Measurements from ENCODE around the gene HSD17B13. TPM values are rescaled to one million over a fixed set of nuclear protein-coding genes. Genes with fewer than 3 reads are reported as not detected.

Gene HSD17B13
- total and polyA plus RNA-seq, 2 of the 13 experiments (the other 11 are each of a cell fraction or from before 2014, with no cell fraction given) = 0.04 to 0.15 TPM

DNA sequence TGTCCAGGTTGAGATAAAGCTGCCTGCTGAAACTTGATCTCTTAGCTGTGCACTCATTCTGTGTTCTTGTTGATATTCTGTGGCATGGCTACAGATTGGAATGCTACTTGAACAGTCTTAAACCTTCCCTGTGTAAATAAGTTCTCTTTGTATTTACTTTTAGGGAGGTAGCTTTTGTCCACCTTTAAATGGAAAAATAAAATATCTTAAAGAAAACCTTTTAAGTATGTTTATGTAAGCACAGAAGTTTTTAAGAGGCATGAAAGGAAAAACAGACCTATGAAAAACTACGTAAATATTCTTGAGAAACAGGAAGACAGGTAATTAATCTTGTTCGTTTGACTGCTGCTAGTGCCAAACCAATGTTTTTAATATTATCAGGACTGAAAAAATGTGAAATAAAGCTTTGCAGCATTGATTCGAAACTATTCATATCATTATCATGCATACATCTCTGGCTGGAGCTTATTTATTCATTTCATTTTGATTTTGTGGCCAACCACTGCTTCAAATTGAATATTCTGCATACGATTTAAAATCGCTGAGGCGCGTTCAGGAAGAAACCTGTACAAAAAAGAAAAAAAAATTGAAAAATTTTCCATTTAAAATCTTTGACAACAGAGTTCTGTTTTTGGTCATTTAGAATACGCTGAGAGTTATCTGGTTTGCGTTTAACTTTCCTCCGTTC, 17.8 kb downstream of the HSD17B13 start (continued):
- TF ChIP-seq TBL1XR1 (IDR thresholded peaks at IDR 0.05; ENCODE audit: borderline replicate concordance, low read length, partially characterized antibody) = no peak
- TF ChIP-seq ZNF251 (CRISPR knock-in tag; IDR thresholded peaks at IDR 0.05) = no peak
- TF ChIP-seq, protein P1, sequence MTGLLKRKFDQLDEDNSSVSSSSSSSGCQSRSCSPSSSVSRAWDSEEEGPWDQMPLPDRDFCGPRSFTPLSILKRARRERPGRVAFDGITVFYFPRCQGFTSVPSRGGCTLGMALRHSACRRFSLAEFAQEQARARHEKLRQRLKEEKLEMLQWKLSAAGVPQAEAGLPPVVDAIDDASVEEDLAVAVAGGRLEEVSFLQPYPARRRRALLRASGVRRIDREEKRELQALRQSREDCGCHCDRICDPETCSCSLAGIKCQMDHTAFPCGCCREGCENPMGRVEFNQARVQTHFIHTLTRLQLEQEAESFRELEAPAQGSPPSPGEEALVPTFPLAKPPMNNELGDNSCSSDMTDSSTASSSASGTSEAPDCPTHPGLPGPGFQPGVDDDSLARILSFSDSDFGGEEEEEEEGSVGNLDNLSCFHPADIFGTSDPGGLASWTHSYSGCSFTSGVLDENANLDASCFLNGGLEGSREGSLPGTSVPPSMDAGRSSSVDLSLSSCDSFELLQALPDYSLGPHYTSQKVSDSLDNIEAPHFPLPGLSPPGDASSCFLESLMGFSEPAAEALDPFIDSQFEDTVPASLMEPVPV (CRISPR knock-in tag; IDR thresholded peaks at IDR 0.05) = no peak
- no peak for TF ChIP-seq GPN1 (CRISPR knock-in tag; IDR thresholded peaks at IDR 0.05; ENCODE audit: borderline replicate concordance)
- TF ChIP-seq FOXA1 (IDR thresholded peaks at IDR 0.05) = no peak
- TF ChIP-seq FOXA1 (CRISPR knock-in tag; IDR thresholded peaks at IDR 0.05) = no peak
- TF ChIP-seq PAX8 (CRISPR knock-in tag; IDR thresholded peaks at IDR 0.05; ENCODE audit: borderline replicate concordance) = no peak

DNA sequence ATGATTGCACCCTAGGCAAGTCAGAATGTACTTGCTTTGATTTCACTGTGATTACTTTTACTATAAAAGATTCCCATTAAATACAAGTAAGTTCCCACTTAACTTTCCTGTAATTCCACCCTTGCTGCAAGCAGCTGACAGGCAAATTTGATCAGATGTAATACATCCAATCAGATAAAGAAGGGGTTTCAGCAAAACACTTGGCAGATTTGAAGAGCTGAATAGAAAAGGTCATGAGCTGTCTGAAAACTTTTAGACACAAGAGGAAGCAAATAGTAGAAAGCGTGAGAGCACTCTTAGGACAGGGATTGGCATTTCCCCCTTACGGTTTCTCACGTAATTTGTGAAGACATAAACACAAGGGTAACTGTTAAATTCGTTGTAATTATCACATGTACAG, 22.8 kb downstream of the HSD17B13 start:
- no peaks in the 10 kb centered on the region for H3K79me2 ChIP-seq (ENCODE audit: insufficient read depth, low read length)
- H3K27ac ChIP-seq (ENCODE audit: extremely low read length, insufficient read depth, low read length) = no peak overlapping the region
- 42% methylated on average over 4 of the region's 4 CpGs for WGBS (ENCODE audit: low lambda C conversion rate)
- in situ Hi-C loops (cut with HindIII; ENCODE audit: extremely low pct_ligation_motif_present, low pct_unique_long_range_greater_than_20kb) (no loop called here), intact Hi-C loops (cut with micrococcal nuclease; ENCODE audit: unreplicated experiment) (no loop called here)
- no peak overlapping the region for H3K4me3 ChIP-seq (replicated peaks in 1 of 3; ENCODE audit: insufficient read depth in 1 of 3, low read depth in 2 of 3, low read length in 3 of 3)
- FAIRE-seq = no peak
- no TSS peak for BruUV-seq (replicated peaks)
- no peak overlapping the region for H3K4me2 ChIP-seq (ENCODE audit: low read depth, low read length)
- H3K9me3 ChIP-seq (ENCODE audit: low read length) = no peaks in the 10 kb centered on the region
- ChIA-PET POLR2A (no interaction called here), CTCF (ENCODE audit: low intra/inter-chr PET ratio, low total read pairs) (no interaction called here)
- no peak for DNase-seq (ENCODE audit: low spot score)
- H3K4me1 ChIP-seq (ENCODE audit: insufficient read depth, low read length) = no peaks in the 10 kb centered on the region
- no peaks in the 10 kb centered on the region for H4K20me1 ChIP-seq (ENCODE audit: insufficient read depth, low read length)
- no peak overlapping the region for H3K9ac ChIP-seq (ENCODE audit: insufficient read depth, low read depth, low read length)
- peak overlapping the region; percentile 2 for H2AFZ ChIP-seq (ENCODE audit: low read length)
- H3K27me3 ChIP-seq (ENCODE audit: control insufficient read depth in 1 of 2, insufficient read depth in 2 of 2, low read length in 2 of 2) = peaks cover 0 to 4% of the 10 kb centered on the region in 2 experiments; a peak in 1 of 5 replicates
- ATAC-seq = no peak
- H3K36me3 ChIP-seq (replicated peaks in 1 of 2; ENCODE audit: control insufficient read depth in 1 of 2, insufficient read depth in 2 of 2, low read length in 2 of 2) = no peaks in the 10 kb centered on the region
- TF ChIP-seq ZNF432 (CRISPR knock-in tag; IDR thresholded peaks at IDR 0.05; ENCODE audit: borderline replicate concordance) (no peak), GZF1 (CRISPR knock-in tag; IDR thresholded peaks at IDR 0.05) (no peak), ZMYM4 (CRISPR knock-in tag; IDR thresholded peaks at IDR 0.05) (no peak)
- TF ChIP-seq, protein P2, sequence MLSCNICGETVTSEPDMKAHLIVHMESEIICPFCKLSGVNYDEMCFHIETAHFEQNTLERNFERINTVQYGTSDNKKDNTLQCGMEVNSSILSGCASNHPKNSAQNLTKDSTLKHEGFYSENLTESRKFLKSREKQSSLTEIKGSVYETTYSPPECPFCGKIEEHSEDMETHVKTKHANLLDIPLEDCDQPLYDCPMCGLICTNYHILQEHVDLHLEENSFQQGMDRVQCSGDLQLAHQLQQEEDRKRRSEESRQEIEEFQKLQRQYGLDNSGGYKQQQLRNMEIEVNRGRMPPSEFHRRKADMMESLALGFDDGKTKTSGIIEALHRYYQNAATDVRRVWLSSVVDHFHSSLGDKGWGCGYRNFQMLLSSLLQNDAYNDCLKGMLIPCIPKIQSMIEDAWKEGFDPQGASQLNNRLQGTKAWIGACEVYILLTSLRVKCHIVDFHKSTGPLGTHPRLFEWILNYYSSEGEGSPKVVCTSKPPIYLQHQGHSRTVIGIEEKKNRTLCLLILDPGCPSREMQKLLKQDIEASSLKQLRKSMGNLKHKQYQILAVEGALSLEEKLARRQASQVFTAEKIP (CRISPR knock-in tag; IDR thresholded peaks at IDR 0.05; ENCODE audit: borderline replicate concordance) = no peak
- TF ChIP-seq, protein P3, sequence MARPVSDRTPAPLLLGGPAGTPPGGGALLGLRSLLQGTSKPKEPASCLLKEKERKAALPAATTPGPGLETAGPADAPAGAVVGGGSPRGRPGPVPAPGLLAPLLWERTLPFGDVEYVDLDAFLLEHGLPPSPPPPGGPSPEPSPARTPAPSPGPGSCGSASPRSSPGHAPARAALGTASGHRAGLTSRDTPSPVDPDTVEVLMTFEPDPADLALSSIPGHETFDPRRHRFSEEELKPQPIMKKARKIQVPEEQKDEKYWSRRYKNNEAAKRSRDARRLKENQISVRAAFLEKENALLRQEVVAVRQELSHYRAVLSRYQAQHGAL (CRISPR knock-in tag; IDR thresholded peaks at IDR 0.05; ENCODE audit: not compliant biosample characterization) = no peak
- TF ChIP-seq, protein P4, sequence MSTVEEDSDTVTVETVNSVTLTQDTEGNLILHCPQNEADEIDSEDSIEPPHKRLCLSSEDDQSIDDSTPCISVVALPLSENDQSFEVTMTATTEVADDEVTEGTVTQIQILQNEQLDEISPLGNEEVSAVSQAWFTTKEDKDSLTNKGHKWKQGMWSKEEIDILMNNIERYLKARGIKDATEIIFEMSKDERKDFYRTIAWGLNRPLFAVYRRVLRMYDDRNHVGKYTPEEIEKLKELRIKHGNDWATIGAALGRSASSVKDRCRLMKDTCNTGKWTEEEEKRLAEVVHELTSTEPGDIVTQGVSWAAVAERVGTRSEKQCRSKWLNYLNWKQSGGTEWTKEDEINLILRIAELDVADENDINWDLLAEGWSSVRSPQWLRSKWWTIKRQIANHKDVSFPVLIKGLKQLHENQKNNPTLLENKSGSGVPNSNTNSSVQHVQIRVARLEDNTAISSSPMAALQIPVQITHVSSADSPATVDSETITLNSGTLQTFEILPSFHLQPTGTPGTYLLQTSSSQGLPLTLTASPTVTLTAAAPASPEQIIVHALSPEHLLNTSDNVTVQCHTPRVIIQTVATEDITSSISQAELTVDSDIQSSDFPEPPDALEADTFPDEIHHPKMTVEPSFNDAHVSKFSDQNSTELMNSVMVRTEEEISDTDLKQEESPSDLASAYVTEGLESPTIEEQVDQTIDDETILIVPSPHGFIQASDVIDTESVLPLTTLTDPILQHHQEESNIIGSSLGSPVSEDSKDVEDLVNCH (CRISPR knock-in tag; IDR thresholded peaks at IDR 0.05) = no peak
- TF ChIP-seq, protein P5, sequence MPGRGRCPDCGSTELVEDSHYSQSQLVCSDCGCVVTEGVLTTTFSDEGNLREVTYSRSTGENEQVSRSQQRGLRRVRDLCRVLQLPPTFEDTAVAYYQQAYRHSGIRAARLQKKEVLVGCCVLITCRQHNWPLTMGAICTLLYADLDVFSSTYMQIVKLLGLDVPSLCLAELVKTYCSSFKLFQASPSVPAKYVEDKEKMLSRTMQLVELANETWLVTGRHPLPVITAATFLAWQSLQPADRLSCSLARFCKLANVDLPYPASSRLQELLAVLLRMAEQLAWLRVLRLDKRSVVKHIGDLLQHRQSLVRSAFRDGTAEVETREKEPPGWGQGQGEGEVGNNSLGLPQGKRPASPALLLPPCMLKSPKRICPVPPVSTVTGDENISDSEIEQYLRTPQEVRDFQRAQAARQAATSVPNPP (CRISPR knock-in tag; IDR thresholded peaks at IDR 0.05) = no peak
